T1000 (cell line): ENCODE results near the gene ADPRHL1.

Source experiments
- DNase-seq: peaks from one replicate; lab custom pipeline; 2025; ENCODE audit warnings: mixed read lengths; lab: John Stamatoyannopoulos, UW

Gene ADPRHL1

GRCh38 chr13:113350065-113350937 is 103.0 kb downstream of the ADPRHL1 start:
- no peak for DNase-seq
